Osteoblast (primary cell): ENCODE results near the gene ABCA13. TPM values are rescaled to one million over a fixed set of nuclear protein-coding genes. Genes with fewer than 3 reads are reported as not detected.

Experiments used
- DNase-seq: peaks from one replicate; pipeline ENCODE4 v3.0.0; 2011; ENCODE audit warnings: low spot score, mixed read lengths; ENCODE audit not compliant: insufficient read length; ENCODE audit errors: missing footprints
- H2AFZ ChIP-seq: 2 replicates; pipeline ENCODE4 v1.6.0; 2011; ENCODE audit warnings: mild to moderate bottlenecking, low read length
- H3K27ac ChIP-seq: 2 replicates; pipeline ENCODE4 v1.5.1; 2011; ENCODE audit warnings: mild to moderate bottlenecking, low read depth, low read length, moderate library complexity
- H3K27me3 ChIP-seq: 2 replicates; pipeline ENCODE4 v1.6.0; 2012; ENCODE audit warnings: mild to moderate bottlenecking, control low read depth, inconsistent platforms, low read length, moderate library complexity; ENCODE audit not compliant: insufficient read depth
- H3K36me3 ChIP-seq: 2 replicates; pipeline ENCODE4 v1.5.1; 2011; ENCODE audit warnings: mild to moderate bottlenecking, low read length, control low read depth, moderate library complexity; ENCODE audit not compliant: insufficient read depth
- H3K4me1 ChIP-seq: 2 replicates; pipeline ENCODE4 v1.5.1; 2011; ENCODE audit warnings: mild to moderate bottlenecking, low read length, control low read depth, moderate library complexity; ENCODE audit not compliant: insufficient read depth
- H3K4me2 ChIP-seq: 2 replicates; pipeline ENCODE4 v1.6.0; 2011; ENCODE audit warnings: mild to moderate bottlenecking, low read length; ENCODE audit not compliant: insufficient read depth
- H3K4me3 ChIP-seq: fragments of 200-600 bp; sonication (generic); 3 replicates; pipeline ENCODE4 v1.5.1; 2012; ENCODE audit warnings: mild to moderate bottlenecking, low read length, inconsistent platforms; ENCODE audit not compliant: insufficient read depth
- H3K79me2 ChIP-seq: 2 replicates; pipeline ENCODE4 v1.6.0; 2012; ENCODE audit warnings: mild to moderate bottlenecking, low read length, control low read depth, inconsistent platforms; ENCODE audit not compliant: insufficient read depth
- H3K9me3 ChIP-seq: 2 replicates; pipeline ENCODE4 v1.5.1; 2011; ENCODE audit warnings: low read depth, low read length, control low read depth
- H4K20me1 ChIP-seq: 2 replicates; pipeline ENCODE4 v1.6.0; 2012; ENCODE audit warnings: mild to moderate bottlenecking, low read length, control low read depth; ENCODE audit not compliant: insufficient read depth
- total RNA-seq: library from RNA; depleted of rRNA; stranded (reverse); fragments of >200 nt; gene quantifications from 2 replicates; pipeline ENCODE4 v1.2.3, GENCODE V29; 2012
- TF ChIP-seq, protein P1 (sequence below): IDR thresholded peaks from 2 replicates; pipeline ENCODE4 v1.5.1; 2011; ENCODE audit warnings: mild to moderate bottlenecking, low read depth, low read length, moderate library complexity; ENCODE audit errors: extremely low read depth

The ABCA13 gene
- total RNA-seq, 1 donor: 3.6 TPM

DNA sequence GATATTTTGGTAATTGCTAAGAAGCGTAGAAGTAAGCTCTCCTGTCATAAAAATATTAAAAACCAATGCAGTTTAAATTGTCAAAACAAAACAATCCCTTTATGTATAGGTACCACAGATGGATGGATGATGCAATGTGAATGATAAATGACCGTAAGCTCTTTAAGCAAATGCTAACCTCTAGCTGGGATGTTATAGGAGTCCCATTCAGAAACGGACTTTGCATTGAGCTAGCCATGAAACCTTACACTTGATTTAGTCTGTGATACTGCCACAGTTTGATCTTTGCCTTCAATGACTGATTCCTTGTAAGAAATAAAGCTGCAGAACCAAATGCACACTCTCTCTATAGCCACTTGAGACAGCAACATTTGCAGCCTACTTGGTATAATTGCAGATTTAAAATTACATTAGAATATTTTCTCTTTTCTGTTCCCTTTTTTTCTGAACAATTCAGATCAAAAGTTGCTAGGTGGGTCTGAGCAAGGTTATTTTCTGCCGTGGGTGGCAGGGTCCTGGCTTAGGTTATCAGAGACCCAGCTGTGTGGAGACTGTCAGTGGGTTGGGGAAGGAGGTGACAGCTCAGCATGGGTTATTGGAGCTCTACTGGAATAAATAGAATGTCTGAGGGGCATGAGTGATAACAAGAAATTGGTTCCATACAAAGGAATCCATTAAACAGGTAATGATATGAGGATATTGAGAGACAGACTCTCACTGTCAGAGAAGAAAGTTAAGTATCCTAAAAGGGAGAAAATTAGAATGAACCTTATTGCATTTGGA is 494.3 kb downstream of the ABCA13 start:
- TF ChIP-seq, protein P1, sequence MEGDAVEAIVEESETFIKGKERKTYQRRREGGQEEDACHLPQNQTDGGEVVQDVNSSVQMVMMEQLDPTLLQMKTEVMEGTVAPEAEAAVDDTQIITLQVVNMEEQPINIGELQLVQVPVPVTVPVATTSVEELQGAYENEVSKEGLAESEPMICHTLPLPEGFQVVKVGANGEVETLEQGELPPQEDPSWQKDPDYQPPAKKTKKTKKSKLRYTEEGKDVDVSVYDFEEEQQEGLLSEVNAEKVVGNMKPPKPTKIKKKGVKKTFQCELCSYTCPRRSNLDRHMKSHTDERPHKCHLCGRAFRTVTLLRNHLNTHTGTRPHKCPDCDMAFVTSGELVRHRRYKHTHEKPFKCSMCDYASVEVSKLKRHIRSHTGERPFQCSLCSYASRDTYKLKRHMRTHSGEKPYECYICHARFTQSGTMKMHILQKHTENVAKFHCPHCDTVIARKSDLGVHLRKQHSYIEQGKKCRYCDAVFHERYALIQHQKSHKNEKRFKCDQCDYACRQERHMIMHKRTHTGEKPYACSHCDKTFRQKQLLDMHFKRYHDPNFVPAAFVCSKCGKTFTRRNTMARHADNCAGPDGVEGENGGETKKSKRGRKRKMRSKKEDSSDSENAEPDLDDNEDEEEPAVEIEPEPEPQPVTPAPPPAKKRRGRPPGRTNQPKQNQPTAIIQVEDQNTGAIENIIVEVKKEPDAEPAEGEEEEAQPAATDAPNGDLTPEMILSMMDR: no peak
- no peak overlapping the region for H3K4me2 ChIP-seq
- H2AFZ ChIP-seq: no peak overlapping the region

DNA sequence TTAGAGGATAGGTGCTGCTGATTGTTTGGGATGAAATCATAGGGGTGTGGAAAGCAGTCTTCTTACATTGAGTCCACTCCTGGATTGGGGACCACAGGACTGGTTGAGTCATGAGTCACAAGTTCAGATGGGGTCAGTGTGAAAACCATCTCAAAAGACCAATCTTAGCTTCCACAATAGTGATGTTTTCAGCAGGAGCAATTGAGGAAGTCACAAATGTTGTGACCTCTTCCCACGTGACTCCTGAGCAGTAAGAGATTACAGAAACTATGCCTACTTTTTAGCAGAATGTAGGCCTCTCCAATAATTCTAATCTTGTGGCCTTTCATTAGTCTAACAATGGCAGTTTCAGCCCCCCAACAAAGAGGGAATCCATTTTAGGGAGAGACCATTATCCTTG is 496.1 kb downstream of the ABCA13 start:
- TF ChIP-seq, protein P1: no peak
- Histone ChIP-seq H3K4me1 (no peaks in the 10 kb centered on the region), H3K79me2 (no peaks in the 10 kb centered on the region), H4K20me1 (no peaks in the 10 kb centered on the region), H3K27me3 (no peaks in the 10 kb centered on the region), H3K9me3 (no peaks in the 10 kb centered on the region), H3K4me3 (no peak overlapping the region), H3K4me2 (no peak overlapping the region), H2AFZ (no peak overlapping the region), H3K36me3 (no peaks in the 10 kb centered on the region), H3K27ac (no peak overlapping the region)
- DNase-seq: no peak

More for the DNA sequence above, 494.3 kb downstream of the ABCA13 start:
- no peaks in the 10 kb centered on the region for H3K36me3 ChIP-seq
- no peaks in the 10 kb centered on the region for H3K27me3 ChIP-seq
- H3K4me3 ChIP-seq: no peak overlapping the region
- H3K9me3 ChIP-seq: no peaks in the 10 kb centered on the region
- no peaks in the 10 kb centered on the region for H4K20me1 ChIP-seq
- H3K79me2 ChIP-seq: no peaks in the 10 kb centered on the region
- no peaks in the 10 kb centered on the region for H3K4me1 ChIP-seq
- no peak for DNase-seq
- no peak overlapping the region for H3K27ac ChIP-seq

DNA sequence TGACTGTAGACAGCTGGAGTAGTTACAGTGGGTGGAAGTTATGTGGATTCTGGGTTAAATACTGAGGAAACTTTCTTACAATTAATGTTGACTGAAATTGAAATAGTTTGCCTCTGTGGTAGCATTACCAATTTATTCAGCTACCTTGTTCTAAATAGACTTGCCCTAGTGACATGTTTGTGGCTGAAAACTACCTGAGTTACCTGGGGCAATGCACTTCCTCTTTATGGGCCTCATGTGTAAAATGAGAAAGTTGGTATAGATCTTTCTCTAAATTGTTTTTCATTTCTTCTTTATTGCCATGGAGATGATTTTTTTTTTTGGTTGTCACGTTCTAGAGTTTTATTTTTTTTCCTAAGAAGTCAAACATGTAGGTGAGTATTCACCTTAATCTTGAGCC is 500.4 kb downstream of the ABCA13 start:
- Histone ChIP-seq H3K36me3 (no peaks in the 10 kb centered on the region), H3K27ac (no peak overlapping the region), H3K79me2 (no peaks in the 10 kb centered on the region), H2AFZ (no peak overlapping the region), H3K4me3 (no peak overlapping the region), H3K4me1 (no peaks in the 10 kb centered on the region), H3K27me3 (no peaks in the 10 kb centered on the region), H3K9me3 (no peaks in the 10 kb centered on the region), H4K20me1 (no peaks in the 10 kb centered on the region), H3K4me2 (no peak overlapping the region)
- DNase-seq: no peak
- TF ChIP-seq, protein P1: no peak

- Histone ChIP-seq H3K36me3 (no peaks in the 10 kb centered on the region), H3K27ac (no peak overlapping the region), H3K4me1 (no peaks in the 10 kb centered on the region), H4K20me1 (no peaks in the 10 kb centered on the region), H2AFZ (no peak overlapping the region), H3K79me2 (no peaks in the 10 kb centered on the region), H3K4me3 (no peak overlapping the region), H3K4me2 (no peak overlapping the region), H3K9me3 (no peaks in the 10 kb centered on the region), H3K27me3 (no peaks in the 10 kb centered on the region)
- DNase-seq: no peak
- TF ChIP-seq, protein P1: no peak
Observed at GRCh38 chr7:48681006-48681405, 509.7 kb downstream of the ABCA13 start.
